GM19455 (cell line): Measurements from ENCODE around the gene EVA1A.

Experiments
- ATAC-seq: cut with Tn5 transposase; IDR thresholded peaks from one replicate; pipeline ENCODE4 v1.9.1; 2021; ENCODE audit not compliant: unreplicated experiment

The EVA1A gene, protein sequence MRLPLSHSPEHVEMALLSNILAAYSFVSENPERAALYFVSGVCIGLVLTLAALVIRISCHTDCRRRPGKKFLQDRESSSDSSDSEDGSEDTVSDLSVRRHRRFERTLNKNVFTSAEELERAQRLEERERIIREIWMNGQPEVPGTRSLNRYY

DNA sequence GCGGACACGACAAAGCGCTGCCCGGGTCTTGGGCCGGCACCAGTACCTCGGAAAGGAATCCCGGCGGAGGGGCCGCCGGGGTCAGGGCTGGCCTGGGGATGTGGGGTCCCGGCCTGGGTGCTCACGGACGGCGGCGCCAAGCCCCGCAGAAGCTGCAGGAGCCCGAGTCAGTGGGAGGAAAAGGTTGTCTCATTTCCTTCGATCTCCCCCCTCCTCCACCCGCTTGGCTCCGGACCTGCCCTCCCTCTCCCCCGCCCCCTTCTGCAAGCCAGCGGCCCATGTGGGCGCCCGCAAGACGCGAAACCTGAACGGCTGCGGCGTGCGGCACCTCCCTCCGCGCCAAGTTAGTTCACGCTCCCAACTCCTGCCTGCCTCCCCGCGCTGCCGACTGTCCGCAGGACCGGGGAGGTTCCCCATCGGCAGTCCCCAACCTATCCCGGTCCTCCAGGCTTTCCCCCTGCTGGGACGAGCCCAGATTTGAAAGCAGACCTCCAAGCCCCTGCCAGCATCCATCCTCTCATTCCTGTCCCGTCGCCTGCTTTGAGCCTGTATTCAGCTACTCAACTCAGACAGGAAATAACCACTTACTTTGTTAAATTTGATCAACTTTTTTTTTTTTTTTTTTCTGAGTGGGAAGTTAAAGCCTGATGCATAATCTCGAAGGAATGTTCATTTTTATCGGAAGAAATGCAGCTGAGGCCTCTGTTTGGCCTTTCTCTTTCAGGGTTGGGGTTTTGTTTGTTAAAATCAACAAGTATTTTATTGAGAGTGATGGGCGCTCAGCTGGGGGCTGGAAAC, at the start of gene EVA1A:
Gene EVA1A (minus strand): TSS at position 172 of the 798 bp plus-strand sequence. CDS start 42,799 bp downstream, outside the sequence.
- ATAC-seq = no peak

DNA sequence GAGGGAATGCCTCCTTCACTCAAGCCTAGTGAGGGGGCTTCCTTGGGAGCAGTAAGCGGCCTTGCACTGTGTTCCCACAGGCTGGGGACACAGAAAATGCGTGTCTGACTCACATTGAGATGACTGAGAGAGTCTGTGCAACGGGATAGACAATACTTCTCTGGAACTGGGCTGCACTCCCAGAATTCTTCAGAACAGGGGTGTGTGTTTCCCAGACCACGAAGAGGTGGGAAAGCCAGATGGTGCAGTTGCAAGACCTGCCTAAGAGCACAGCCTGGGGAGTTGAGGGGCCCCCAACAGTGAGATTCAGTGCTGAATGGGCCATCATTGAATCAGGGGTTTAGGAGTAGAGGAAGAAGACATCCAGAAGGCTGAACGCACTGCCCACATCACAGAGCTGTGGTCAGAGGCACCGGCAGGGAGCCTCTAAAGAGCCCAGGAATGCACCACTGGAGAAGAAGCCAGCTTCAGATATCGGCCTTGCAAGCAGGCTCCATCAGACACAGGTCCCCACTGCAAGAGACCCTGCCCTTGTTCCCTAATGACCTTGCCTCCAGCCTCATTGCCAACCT, 49.3 kb upstream of the EVA1A start:
- ATAC-seq = no peak

- no peak for ATAC-seq
Observed at GRCh38 chr2:75609334-75609689, 48.6 kb upstream of the EVA1A start.

GRCh38 chr2:75608684-75609333, 48.1 kb upstream of the EVA1A start:
- ATAC-seq = peak; percentile 82

GRCh38 chr2:75607988-75608683, 47.4 kb upstream of the EVA1A start:
- ATAC-seq = no peak

DNA sequence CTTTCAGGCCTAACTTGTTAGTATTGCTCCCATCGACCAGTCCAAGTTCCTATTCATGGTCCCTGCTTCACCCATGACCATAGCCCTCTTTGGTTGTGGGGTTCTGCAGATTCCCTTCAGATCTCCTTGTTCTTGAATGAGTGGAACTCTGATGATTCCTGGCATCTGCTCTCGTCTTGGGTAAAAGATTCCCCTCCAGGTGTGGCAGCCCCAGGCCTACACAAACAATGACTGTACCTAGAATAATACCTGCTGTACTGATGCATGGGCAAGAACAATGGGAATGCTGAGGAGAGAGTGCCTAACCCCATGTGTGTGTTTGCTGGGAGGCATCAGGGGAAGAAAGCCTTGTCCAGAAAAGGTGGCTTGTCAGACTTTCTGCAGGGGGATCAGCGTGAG, 46.7 kb upstream of the EVA1A start:
- no peak for ATAC-seq

GRCh38 chr2:75606761-75607399, 46.1 kb upstream of the EVA1A start:
- ATAC-seq = no peak

DNA sequence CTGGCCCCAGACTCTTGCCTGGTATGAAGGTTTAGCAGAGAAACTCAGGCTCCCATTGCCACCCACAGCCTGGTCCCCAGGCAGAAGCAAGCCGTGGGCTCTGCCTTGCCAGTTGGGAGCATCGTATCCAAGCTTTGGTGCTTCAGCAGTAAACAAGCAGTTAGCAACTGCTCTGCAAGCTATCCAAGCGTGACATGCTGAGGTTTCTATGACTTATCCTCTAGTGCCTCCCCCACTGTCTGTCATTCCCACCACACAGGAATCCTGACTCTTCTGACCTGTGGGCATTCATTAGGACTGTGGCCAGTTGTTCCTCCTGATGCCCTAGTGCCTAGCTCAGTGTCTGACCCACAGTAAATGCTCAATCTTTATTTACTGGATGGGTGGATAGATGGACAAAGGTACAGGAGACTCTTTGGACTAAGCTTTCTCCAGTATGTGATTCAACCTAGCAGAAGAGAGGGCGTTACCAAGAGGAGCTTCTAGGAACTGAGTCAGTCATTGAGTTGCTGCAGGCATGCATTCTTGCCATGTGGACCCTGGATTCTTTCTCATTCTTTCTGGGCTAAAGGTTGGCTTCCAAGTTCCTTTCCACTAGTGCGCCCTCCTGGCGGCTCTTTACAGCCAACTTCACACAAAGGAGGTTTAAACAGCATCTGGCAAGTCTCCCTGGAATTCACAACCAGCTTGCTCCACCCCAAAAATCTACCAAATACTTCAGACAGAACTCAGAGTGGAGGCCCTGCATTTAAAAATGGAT, 45.2 kb upstream of the EVA1A start:
- no peak for ATAC-seq

- ATAC-seq = no peak
Observed at GRCh38 chr2:75604484-75604883, 43.7 kb upstream of the EVA1A start.

GRCh38 chr2:75603477-75603876, 42.7 kb upstream of the EVA1A start:
- no peak for ATAC-seq

- no peak for ATAC-seq
Observed at GRCh38 chr2:75602724-75603342, 42.1 kb upstream of the EVA1A start.

DNA sequence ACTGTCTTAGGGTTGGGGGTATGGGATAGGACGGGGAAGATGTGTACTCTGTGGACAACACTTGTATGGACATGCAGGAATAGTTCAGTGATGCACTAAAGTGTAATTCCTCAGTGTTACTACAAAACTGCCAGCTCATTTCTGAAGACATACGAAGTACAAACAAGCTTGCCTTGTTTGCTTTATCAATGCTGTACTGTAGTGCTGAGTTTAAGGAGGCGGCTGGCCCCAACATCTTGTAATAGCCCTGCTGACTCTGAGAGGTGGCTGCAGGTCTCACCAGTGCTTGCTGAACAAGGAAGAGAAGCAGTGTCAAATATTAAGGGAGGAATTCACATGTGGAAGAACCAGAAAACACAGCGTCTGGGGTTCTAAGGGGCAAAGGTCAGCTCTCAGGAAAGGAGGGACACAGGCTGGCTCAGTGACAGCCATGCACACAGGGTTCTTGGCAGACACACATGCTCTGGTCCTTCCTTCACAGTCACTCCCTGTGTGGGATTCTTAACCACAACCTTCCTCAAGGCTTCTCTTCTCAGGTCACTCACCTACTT, 39.8 kb upstream of the EVA1A start:
- ATAC-seq = no peak

DNA sequence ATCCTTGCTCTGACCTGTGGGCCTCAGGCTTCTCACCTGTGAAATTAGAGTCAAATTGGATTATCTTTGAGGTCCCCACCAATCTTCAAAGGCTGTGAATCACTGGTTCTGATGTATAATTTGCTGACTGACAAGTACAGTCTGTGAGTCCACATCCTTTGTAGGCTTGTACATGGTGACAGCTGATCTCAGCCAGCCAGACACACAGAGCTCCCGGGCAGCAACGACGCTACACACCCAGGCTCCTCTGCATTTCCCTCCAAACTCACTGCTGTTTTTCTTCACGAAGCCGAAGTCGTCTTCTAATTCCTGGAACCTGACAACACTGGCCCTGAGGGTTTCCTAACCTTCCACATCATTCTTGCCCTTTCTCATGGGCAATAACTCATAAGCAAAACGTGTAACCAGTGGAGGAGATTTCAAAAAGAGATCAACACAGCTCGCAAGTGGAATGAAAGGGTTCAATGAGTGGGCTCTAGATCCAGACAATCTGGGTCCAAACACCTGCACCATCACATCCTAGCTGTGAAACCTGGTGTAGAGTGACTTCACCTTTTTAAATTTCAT, 37.9 kb upstream of the EVA1A start:
- ATAC-seq = no peak

DNA sequence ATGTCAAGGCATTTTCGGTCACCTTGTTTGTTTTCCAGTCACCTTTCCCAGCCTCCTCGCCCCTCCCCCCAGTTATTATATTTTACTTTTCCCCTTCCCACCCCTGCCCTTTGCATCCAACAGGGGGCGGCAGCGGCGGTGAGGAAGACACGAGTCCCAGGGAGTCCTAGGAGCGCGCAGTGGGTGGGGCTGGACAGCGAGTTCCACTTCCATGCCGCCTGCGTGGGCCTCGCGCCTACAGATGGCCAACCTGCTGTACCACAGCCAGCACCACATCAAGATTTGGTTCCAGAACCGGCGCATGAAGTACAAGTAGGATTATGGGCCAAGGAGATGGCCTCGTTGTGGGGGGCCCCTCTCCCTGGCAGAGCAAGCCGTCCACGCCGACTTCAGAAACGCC, 37.2 kb upstream of the EVA1A start:
- no peak for ATAC-seq

DNA sequence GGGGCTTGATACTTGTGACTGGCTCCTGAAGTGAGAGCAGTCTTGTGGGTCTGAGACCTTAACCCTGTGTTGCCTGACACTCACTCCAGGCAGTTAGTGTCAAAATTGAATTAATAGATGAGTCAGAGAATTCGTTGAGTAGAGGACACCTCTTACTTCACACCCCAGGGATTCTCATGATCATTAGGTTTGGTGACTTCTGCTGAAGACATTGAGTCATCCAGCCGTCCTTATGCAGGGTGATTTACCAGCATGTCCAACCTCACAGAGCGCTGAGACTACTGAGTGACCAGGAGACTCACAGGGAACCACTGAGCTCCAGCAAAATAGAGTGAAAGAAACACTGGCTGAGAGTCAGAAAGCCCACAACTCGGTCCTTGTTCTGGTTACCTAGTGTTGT, 36.0 kb upstream of the EVA1A start:
- ATAC-seq = no peak

DNA sequence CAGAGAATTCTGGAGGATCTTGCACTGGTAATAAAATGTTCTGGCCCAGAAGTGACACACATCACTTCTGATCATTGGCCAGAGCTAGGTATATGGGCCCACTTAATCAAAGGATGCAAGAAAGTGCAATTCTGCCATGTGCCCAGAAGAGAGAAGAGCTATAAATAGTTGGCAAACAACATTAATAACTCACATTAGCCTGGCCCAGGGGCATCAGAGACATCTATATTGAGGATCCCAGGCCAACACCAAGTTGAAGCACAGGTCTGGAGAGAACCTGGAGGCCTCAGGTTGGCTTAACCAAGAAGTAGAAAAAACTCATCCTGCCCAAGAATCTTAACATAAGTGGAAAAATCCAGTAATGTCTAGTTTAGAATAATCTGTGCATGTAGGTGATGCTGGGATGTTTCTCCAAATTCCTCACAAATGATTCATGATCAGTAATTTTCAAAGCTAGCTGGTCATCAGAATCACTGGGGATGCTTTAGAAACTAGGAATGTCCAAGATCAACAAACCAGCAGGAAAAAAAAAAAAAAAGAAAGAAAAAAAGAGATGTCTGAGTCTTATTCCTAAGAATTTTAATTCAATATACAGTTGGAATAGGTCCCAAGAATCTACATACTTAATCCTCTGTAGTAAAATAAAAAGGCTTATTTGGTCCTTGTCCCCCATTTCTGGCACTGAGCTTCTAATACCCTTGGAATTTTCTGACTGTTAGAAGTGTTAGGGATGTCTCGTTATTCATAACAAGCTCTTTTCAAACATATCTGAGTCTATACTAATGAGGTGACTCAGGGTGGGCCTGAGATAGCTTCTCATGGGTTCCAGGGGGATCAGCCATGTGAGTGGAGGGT, 35.0 kb upstream of the EVA1A start:
- no peak for ATAC-seq

GRCh38 chr2:75594596-75594995, 33.9 kb upstream of the EVA1A start:
- ATAC-seq = no peak

DNA sequence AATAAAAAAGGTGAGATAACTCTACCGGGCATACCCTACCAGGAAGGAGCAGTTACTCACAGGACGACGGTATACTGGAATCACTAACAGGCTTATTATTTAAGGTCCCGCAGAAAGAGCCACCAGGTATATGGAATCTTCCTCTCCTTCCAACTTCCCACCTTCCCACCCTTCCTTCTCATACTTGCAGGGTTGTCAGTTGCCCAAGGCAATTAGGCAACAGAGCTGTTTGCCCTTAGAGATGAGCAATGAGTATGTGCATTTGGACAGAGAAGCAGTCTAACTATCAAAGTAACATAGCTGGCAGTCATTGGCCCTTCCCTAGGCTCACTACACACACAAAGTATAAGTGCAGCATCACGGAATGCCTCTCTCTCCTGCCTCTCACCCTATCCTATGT, 32.1 kb upstream of the EVA1A start:
- ATAC-seq = no peak
